OCI-LY3 (cell line): ENCODE measurements around the gene EPN2.

Experiments used
- EZH2phosphoT487 ChIP-seq: fragments of 200-600 bp; shearing (Covaris generic); IDR thresholded peaks from 2 replicates; pipeline ENCODE4 v1.6.1; 2018; ENCODE audit warnings: antibody characterized with exemption, mixed run types, low read depth
- TF ChIP-seq, protein P1 (sequence below): fragments of 200-600, 300-600 bp; sonication (generic); IDR thresholded peaks from 2 replicates; pipeline ENCODE4 v1.5.1; 2014; ENCODE audit warnings: antibody characterized with exemption, low read length, low read depth

DNA sequence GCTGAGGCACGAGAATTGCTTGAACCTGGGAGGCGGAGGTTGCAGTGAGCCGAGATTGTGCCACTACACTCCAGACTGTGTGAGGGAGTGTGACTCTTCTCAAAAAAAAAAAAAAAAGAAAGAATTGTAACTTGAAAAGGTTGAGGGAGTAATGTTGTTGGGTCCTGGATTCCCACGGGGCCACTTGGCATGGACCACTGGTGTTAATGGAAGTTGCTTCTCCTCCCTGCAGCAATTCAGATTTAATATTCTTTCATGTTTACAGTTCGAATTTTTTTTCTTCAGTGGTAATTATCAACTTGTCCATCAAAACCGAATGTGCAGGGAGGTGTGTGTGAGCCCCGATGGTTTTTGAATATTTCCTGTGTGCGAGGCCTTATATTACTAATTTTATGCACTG is 7.2 kb downstream of the EPN2 start:
- TF ChIP-seq, protein P1, sequence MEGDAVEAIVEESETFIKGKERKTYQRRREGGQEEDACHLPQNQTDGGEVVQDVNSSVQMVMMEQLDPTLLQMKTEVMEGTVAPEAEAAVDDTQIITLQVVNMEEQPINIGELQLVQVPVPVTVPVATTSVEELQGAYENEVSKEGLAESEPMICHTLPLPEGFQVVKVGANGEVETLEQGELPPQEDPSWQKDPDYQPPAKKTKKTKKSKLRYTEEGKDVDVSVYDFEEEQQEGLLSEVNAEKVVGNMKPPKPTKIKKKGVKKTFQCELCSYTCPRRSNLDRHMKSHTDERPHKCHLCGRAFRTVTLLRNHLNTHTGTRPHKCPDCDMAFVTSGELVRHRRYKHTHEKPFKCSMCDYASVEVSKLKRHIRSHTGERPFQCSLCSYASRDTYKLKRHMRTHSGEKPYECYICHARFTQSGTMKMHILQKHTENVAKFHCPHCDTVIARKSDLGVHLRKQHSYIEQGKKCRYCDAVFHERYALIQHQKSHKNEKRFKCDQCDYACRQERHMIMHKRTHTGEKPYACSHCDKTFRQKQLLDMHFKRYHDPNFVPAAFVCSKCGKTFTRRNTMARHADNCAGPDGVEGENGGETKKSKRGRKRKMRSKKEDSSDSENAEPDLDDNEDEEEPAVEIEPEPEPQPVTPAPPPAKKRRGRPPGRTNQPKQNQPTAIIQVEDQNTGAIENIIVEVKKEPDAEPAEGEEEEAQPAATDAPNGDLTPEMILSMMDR = no peak
- TF ChIP-seq EZH2phosphoT487 = no peak
